Bronchial smooth muscle cell (primary cell): Measurements from ENCODE around the gene IL7R. TPM values are rescaled to one million over a fixed set of nuclear protein-coding genes. Genes with fewer than 3 reads are reported as not detected.

ENCODE experiments used
- total RNA-seq: library from RNA; depleted of rRNA; stranded (reverse); fragments of >200 nt; gene quantifications from 2 replicates; pipeline ENCODE4 v1.2.1, GENCODE V29; 2014

Gene IL7R, protein sequence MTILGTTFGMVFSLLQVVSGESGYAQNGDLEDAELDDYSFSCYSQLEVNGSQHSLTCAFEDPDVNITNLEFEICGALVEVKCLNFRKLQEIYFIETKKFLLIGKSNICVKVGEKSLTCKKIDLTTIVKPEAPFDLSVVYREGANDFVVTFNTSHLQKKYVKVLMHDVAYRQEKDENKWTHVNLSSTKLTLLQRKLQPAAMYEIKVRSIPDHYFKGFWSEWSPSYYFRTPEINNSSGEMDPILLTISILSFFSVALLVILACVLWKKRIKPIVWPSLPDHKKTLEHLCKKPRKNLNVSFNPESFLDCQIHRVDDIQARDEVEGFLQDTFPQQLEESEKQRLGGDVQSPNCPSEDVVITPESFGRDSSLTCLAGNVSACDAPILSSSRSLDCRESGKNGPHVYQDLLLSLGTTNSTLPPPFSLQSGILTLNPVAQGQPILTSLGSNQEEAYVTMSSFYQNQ
- 0.17 and 0.79 TPM in 2 replicates for total RNA-seq

GRCh38 chr5:35856765-35857351 lies at the start of gene IL7R:
IL7R (plus strand) TSS chr5:35856891; CDS start chr5:35856978, 87 bp downstream.

Other genes with a start within 250 kb of the IL7R start
- 1.2 and 3.5 TPM in 2 replicates for gene SPEF2, start 239.0 kb upstream of the IL7R start, total RNA-seq
- gene CAPSL, start 81.7 kb downstream of the IL7R start, total RNA-seq: not detected in 2 replicates
- not detected in 2 replicates for gene UGT3A1, start 134.5 kb downstream of the IL7R start, total RNA-seq
- gene UGT3A2, start 210.0 kb downstream of the IL7R start, total RNA-seq: not detected in 2 replicates